GM19438 (cell line): ENCODE results near the gene ISL2.

ENCODE experiments used
- ATAC-seq: cut with Tn5 transposase; IDR thresholded peaks from one replicate; pipeline ENCODE4 v1.9.1; 2021; ENCODE audit warnings: low read depth; ENCODE audit not compliant: unreplicated experiment

ISL2 gene

DNA sequence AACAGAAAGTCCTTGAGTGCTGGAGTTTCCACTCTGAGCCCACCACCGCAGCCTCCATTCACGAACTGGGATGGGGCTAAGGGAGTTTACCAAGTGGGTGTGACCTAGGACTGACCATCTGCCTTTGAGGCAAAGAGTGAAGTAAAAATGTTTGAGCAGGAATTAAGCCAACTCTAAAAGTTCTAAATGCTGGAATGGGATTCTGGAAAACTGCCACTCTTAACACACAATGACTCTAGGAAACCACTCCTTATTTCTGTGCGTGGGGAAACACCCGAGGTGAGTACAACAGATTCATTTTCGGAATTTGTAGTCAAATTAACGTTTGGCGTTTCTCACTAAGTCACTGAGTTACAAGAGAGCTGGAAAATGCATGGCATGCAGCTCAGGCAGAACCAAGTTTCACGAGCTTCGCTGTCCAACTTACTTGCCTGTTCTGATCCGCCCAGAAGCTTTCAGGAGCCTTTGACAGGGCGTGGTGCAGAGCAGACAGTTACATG lies 31.6 kb downstream of the ISL2 start:
- ATAC-seq = no peak

DNA sequence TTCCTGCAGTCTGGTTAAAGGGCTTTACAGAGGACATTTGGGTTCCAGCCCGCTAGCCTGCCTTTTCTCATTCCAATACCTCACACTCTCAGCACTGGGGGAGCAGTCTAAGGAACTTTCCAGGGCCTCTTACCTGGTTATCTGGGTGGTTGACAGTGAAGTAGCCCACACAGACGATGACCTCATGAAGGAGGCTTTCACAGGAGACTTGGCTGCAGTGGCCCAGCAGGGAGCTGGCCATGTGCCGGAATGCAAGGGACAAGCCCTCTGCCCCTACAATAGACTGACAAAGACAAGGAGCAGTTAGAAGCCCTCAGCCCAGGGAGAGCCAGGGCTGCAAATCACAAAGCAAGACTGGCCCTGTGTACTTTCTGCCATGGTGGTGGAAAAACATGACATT lies 39.5 kb downstream of the ISL2 start:
- ATAC-seq = no peak

DNA sequence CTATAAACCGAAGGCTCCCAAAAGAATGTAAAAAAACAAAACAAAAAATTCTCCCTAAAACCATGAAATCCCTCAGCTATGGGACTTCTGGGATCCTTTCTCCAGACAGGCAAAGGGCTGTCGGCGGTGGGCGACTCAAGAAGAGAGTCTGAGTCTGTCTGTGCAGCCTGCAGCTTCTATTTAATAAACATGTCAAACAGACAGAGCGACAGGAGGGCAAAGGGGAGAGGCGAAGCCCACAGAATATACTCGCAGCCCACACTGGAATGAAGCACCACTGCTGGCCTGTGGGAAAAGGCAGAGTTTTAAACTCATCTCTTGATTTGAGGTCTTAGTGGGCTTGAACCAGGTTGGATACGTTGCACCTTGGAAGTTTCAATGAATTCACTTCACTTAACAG lies 40.2 kb downstream of the ISL2 start:
- ATAC-seq = no peak

DNA sequence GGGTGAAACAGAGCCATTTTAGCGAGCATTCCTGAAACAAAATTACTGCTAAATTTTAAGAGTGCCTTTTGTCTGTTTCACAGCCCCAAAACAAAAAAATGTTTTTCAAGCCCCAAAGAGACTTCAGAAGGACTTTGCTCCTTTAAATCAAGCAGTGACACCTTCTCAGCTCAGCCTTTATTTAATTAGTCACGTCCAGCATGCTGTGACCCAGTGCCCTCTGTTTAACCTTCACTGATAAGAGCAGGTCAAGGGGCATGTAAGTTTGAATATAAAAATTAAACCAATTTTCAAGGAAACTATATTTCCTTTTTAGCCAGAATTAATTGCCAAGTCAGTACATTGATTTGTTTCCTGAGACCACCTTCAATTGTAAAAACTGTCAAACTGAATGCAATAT lies 40.6 kb downstream of the ISL2 start:
- no peak for ATAC-seq

DNA sequence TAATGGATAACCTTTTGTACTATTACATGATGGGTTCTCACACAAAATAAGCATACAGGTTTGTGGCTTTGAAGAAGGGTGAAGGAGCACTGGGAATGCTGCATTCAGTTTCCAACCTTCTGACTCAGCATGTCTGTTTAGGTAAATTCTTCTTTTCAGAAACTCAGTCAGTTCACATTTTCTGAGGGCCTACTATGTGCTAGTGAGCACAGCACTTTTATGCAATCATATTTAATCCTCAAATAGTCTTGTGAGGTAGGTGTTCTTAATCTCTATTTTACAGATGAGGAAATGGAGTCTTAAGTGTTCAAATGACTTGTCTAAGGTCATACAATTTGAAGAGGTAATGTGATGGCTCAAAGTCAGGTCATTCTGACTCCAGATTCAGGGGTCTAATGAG lies 41.2 kb downstream of the ISL2 start:
- no peak for ATAC-seq

DNA sequence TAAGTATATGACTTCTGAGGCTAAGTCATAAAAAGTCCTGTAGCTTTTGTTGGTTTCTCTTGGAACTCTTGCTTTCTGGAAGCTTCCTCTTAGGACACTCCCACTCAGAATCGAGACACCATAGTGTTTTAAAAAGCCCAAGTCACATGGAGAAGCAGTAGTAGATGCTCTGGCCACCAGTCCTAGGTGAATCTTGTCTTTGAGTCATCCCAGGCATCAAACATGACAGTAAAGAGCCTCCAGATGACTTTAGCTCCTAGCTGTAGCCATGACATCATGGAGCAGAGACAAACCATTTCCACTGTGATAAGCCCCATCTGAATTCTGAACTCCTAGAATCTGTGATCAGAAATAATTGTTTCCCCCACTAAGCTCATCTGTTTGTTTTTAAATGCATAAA lies 42.1 kb downstream of the ISL2 start:
- ATAC-seq = no peak

DNA sequence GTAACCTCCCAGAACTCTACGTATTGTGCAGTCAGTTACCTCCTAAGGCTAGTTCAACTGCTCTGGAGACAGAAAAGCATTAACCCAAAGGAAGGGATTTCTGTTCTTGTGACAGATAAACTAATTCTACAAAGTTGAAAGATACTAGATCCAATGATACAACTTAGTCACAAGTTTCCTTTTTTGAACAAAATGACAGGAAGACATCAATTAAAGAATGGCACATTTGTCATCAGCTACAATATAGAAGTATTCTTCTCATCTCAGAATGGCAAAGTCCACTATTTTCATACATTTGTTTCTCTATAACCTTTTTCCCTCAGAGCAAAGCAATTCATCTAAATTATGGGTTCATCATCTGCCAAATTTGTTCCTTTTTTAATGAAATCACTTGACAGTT lies 43.7 kb downstream of the ISL2 start:
- ATAC-seq = no peak

DNA sequence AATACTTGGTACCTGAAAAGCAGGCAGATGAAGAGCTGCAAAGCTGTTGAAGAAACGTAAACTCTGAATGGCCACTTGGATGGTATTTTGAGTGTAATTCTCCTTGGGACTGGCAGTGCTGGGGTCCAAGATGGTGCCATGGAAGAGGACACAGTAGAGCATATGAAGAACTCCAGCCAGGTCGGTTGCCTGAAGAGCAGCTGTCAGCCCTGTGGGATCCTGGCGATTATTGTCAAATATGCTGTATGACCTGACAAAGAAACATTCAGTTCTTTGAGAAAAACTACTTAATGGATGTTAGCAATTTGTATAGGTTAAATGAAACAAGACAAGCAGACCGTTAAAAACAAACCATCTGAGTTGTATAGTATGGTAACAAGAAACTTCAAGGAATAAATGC lies 44.8 kb downstream of the ISL2 start:
- no peak for ATAC-seq

DNA sequence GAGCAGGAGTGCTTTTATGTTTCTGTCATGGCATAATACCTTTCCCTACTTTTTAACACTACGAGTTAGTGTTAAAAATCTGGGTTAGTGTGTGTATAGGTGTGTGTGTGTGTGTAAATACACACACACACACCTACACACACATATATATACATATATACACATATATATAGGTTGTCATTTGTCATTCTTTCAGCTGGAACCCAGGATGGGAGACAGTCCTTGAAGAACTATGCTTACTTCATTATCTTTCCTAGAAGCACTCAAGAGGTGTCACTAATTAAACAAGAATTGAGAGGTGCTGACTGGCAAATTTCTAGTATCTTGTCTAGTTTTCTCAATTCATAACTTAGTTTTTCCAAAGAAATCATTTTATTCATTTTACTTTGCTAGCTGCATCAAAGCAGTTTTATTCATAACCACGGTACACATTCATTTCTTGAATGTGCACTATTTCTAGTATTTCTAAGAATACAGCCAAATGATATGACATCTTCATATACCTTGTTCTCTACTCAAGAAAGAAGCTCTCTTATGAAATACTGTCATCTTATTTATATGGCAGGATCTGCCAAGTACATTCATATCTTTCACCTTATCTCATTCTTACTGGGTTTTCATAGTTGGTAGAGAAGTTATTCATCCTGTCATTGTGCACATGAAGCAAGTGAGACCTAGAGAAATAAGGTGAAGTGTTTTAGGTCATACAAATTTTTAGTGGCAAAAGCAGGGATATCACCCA lies 46.6 kb downstream of the ISL2 start:
- no peak for ATAC-seq

DNA sequence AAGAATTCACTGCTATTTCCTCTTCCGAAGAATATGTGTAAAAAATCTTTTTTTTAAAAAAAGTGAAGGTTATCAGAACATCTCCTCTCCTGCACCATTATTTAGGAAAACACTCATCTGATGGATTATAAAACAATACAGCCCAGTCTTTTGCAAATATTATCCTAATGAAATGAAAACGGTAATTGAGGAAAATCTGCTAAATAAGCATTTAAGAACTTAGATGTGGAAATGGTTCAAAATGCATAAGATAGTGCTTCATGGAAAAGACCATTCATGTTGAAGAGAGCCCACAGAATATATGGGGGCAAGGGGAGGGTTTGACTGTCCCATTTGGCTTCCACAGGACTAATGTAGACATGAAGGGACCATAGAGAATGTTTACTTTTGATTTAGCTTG lies 47.8 kb downstream of the ISL2 start:
- ATAC-seq = no peak

DNA sequence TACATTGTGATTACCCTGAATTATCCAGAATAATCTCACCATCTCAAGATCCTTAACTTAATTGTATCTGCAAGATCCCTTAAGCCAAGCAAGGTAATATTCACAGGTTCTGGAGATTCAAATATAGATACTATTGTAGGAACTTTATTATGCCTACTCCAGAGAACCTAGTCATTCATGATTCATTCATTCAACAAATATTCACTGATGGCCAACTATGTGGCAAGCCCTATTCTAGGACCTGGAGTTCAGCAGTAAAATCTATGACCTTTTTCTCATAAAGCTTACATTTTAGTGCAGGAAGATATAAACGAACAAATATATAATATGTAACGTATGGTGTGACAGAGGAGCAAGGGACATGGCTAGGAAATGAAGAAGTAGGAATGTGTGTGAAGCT lies 49.6 kb downstream of the ISL2 start:
- no peak for ATAC-seq

DNA sequence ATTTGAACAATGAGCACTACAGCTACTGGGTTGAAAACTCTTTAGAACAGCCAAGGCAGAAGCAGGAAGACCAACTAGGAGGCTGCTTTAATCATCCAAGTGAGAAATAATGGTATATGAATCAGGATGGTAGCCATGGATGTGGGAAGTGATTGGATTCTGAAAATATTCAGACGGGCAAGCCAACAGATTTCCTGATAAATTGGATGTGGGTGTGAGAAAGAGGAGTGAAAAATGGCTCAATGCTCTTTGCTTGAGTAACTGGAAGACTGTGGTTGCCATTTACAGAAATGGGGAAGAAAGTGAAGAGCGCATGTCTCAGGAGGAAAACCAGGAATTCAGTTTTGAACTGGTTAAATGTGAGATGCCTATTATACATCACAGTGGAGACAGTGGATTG lies 50.4 kb downstream of the ISL2 start:
- ATAC-seq = no peak

DNA sequence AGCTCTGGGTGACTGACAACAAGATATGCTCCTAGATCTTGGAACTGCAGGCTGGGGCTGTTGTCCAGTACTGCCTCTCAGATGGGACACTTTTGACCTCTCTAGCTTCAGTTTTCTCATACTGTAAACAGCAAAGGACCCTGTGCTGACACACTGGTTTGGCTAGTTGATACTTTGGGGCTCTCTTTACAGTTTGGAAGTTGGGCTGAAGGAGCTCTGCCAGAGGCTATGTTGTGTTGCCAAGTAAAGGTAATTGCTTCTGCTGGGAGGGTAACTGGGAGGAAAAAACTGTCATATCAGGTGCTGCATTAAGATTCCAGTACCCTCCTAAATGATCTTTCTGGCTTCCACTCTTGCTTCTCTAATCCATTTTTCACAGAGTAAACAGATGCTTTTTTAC lies 54.0 kb downstream of the ISL2 start:
- no peak for ATAC-seq

DNA sequence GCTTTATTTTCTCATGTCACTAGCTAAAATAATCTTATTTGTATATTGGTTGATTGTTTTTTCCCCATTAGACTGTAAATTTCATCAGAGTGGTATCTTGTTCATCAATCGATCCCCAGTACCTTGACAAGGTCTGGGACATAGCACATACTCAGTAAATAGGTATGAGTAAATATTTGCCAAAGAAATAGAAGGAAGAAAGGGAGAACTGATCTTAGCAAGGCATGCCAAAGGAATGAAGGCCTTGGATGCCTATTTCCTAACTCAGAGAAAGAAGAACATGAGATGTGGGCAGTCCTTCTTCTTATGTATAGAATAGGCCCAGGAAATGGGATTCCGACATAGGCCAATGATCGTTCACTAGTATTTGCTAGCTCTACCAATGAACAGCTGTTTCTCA lies 54.7 kb downstream of the ISL2 start:
- ATAC-seq = no peak

DNA sequence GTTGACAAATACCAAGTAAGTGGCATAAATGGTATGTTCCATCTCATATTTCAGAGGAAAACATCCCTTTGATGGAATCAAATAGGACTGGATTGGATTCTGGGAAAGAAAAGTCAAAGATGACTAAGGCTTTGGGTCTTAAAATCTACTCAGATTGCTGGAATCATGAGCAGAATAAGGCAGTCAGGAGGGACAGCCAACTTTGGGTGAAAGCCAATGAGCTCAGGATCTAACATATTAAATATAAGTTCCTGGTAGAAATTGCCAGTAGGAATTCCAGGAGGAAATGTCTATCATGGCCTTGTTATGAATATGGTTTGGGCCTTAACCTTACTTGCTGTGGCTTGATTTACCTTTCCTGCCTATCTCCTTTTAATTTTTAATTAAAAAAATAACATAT lies 55.3 kb downstream of the ISL2 start:
- no peak for ATAC-seq
